ENCODE measurements around the gene LOXHD1.

Gene LOXHD1

DNA sequence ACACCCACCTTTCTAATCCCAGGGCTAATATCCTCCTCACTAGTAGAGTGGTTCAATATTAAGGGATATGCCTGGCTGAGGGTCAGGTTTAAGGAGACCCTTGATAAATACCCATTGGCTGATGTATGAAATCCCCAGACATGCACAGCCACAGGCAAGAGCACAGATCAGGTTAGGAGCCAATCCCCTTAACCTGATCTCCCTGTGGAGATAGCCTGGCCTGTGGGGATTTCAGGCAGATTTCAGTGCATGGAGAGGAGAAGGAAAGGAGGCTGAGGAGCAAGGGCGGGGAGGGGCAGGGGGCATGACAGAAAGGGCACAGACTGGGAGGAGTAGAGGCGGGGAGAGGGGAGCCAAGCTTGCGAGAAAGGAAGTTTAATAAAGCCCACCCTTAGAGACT lies 129.0 kb downstream of the LOXHD1 start:
- no peak overlapping the region for H3K4me3 ChIP-seq (ENCODE audit: low read depth, low read length)
- TF ChIP-seq, protein P1, sequence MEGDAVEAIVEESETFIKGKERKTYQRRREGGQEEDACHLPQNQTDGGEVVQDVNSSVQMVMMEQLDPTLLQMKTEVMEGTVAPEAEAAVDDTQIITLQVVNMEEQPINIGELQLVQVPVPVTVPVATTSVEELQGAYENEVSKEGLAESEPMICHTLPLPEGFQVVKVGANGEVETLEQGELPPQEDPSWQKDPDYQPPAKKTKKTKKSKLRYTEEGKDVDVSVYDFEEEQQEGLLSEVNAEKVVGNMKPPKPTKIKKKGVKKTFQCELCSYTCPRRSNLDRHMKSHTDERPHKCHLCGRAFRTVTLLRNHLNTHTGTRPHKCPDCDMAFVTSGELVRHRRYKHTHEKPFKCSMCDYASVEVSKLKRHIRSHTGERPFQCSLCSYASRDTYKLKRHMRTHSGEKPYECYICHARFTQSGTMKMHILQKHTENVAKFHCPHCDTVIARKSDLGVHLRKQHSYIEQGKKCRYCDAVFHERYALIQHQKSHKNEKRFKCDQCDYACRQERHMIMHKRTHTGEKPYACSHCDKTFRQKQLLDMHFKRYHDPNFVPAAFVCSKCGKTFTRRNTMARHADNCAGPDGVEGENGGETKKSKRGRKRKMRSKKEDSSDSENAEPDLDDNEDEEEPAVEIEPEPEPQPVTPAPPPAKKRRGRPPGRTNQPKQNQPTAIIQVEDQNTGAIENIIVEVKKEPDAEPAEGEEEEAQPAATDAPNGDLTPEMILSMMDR (IDR thresholded peaks at IDR 0.05; ENCODE audit: insufficient read depth, low read depth, low read length, missing control alignments), result no peak
- no peak for DNase-seq (ENCODE audit: low read depth)

DNA sequence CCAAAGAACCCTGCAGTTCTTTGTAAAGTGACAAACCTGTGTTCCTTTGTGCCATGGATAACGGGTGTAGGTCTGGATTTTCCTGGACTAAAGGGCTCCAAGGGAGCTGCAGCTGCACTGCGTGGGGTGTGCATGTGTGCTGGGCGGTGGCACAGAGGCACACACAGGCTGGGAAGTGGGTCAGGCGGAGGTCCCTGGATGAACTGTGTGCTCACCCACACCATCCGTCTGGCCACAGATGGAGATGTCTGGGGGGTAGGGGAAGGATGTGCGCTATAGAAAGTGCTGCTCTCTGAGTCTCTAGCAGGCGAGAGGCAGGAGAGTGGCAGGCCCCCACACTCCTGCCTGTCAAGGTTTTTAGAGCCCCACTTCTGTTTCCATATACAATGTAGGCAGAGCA lies 137.2 kb downstream of the LOXHD1 start:
- TF ChIP-seq, protein P1 (IDR thresholded peaks at IDR 0.05; ENCODE audit: insufficient read depth, low read depth, low read length, missing control alignments), result no peak
- H3K4me3 ChIP-seq (ENCODE audit: low read depth, low read length), result no peak overlapping the region
- DNase-seq (ENCODE audit: low read depth), result no peak

DNA sequence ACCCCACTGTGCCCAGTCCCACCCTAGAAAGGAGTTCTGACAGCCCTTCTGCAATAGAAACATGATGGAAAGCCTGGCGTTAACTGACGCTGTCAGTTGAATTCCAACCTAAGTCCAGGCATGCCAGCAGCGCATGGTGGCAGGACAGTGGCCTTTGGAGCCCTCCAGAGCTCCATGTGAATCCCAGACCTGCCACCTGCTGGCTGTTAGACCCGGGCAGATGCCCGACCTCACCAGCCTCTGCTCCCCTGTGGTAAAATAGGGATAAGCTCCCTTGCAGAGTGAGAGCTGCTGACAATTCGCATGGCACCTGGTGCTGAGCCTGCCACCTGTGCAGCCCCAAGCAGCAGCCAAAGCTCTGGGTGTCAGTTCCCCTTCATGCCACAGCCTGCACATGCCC lies 138.6 kb downstream of the LOXHD1 start:
- no peak overlapping the region for H3K4me3 ChIP-seq (ENCODE audit: low read depth, low read length)
- TF ChIP-seq, protein P1 (IDR thresholded peaks at IDR 0.05; ENCODE audit: insufficient read depth, low read depth, low read length, missing control alignments), result no peak
- DNase-seq (ENCODE audit: low read depth), result no peak

DNA sequence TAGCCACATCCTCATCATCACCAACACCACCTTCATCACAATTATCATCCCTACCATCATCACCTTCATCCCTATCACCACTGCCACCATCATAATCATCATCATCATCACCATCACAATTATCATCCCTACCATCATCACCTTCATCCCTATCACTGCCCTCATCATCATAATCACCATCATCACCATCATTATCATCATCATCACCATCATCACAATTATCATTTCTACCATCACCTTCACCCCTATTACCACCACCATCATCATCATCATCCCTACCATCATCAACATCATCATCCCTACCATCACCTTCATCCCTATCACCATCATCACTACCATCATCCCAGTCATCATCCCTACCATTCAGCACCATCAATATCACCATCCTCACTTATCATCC lies 140.5 kb downstream of the LOXHD1 start:
- H3K4me3 ChIP-seq (ENCODE audit: low read depth, low read length), result no peak overlapping the region
- TF ChIP-seq, protein P1 (IDR thresholded peaks at IDR 0.05; ENCODE audit: insufficient read depth, low read depth, low read length, missing control alignments), result no peak
- DNase-seq (ENCODE audit: low read depth), result no peak

DNA sequence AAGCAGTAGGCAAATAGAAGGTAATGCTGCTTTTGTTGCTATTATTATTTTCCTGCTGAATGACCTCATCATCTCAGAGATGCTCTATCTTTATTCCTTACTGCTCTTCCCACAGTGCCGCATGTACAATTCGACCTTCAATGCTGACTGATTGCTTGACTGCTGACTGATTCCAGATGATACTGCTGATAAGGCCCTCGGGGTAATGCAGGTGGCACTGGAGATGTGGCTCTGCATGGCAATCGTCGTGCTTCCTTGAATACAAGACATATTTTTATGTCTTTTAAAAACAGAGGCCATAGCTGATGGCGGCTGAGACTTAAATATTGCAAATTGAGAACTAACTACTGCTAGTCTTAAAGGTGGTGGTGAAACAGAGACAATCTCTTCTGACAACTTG lies 146.6 kb downstream of the LOXHD1 start:
- TF ChIP-seq, protein P1 (IDR thresholded peaks at IDR 0.05; ENCODE audit: insufficient read depth, low read depth, low read length, missing control alignments), result no peak
- no peak for DNase-seq (ENCODE audit: low read depth)
- H3K4me3 ChIP-seq (ENCODE audit: low read depth, low read length), result no peak overlapping the region

DNA sequence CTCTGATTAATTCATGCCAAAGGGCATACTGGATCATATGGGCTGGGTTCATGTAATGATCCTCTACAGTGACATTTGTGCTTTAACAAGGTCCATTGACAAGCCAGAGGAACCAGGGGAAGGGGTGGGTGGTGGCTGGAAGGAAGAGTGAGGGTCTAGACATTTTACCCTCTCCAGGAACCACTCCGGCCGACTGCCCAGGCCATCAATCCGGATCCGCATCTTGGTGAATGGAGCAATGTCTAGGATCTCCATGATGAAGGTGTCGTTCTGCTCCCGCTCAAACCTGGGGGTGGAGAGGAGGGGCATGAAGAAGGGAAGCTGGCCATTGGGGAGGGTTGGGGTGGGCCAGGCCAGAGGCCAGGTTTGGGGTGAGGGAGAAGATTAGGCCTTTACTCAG lies 147.5 kb downstream of the LOXHD1 start:
- DNase-seq (ENCODE audit: low read depth), result no peak
- H3K4me3 ChIP-seq (ENCODE audit: low read depth, low read length), result no peak overlapping the region
- TF ChIP-seq, protein P1 (IDR thresholded peaks at IDR 0.05; ENCODE audit: insufficient read depth, low read depth, low read length, missing control alignments), result no peak

DNA sequence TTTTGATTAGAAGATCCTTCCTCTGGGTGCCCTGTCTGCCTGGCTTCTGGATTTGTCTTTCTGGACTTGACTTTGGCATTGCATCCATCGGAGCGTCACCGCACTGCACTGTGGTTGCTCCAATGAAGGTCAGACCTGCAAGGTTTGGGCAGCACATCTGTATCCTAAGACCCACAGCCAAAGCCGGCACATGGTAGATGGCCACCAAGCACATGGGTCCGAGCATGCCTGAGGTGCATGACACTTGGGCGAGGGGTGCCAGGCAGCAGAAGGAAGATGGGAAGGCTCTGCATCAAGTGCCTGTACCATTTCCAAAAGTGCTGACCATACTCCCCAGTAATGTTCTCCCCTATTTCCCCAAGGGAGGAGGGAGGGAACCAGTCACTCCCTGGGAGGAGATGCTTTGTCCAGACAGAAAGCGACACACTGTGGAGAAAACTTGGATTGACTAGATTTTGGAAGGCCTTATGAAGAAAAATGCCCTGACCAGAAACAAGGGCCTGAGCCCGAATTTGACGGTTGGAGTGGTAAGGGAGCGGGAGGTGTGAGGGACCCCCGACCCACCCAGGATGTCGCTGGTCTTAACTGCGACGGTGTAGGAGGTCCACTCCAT lies 149.9 kb downstream of the LOXHD1 start:
- H3K4me3 ChIP-seq (ENCODE audit: low read depth, low read length), result no peak overlapping the region
- no peak for DNase-seq (ENCODE audit: low read depth)
- TF ChIP-seq, protein P1 (IDR thresholded peaks at IDR 0.05; ENCODE audit: insufficient read depth, low read depth, low read length, missing control alignments), result no peak
